H9 (cell line): ENCODE results near the gene TCF23. TPM values are rescaled to one million over a fixed set of nuclear protein-coding genes. Genes with fewer than 3 reads are reported as not detected.

ENCODE experiments used
- DNase-seq: peaks from one replicate; pipeline ENCODE4 v3.0.0-alpha.2; 2017
- H2AFZ ChIP-seq: one replicate; pipeline ENCODE4 v1.6.1; 2013; ENCODE audit warnings: mild to moderate bottlenecking, low read length, control low read depth, moderate library complexity
- H2AK5ac ChIP-seq: 2 replicates; pipeline ENCODE4 v1.6.1; 2013; ENCODE audit warnings: low read length, control low read depth, mixed read lengths; ENCODE audit not compliant: insufficient read length
- H2BK120ac ChIP-seq: one replicate; pipeline ENCODE4 v1.6.1; 2013; ENCODE audit warnings: low read depth, mild to moderate bottlenecking, low read length, control low read depth, inconsistent platforms; ENCODE audit not compliant: poor library complexity, severe bottlenecking
- H2BK12ac ChIP-seq: 2 replicates; pipeline ENCODE4 v1.6.1; 2013; ENCODE audit warnings: low read length, control low read depth, mixed read lengths, low read depth; ENCODE audit not compliant: insufficient read length
- H2BK15ac ChIP-seq: 2 replicates; pipeline ENCODE4 v1.6.1; 2013; ENCODE audit warnings: low read depth, low read length, control low read depth
- H2BK20ac ChIP-seq: one replicate; pipeline ENCODE4 v1.6.1; 2013; ENCODE audit warnings: low read depth, mild to moderate bottlenecking, low read length, control low read depth, inconsistent platforms; ENCODE audit not compliant: poor library complexity, severe bottlenecking
- H2BK5ac ChIP-seq: 2 replicates; pipeline ENCODE4 v1.6.1; 2013; ENCODE audit warnings: low read length, control low read depth, mixed read lengths; ENCODE audit not compliant: insufficient read length
- H3K14ac ChIP-seq: 2 replicates; pipeline ENCODE4 v1.6.1; 2013; ENCODE audit warnings: low read length, control low read depth; ENCODE audit not compliant: insufficient read depth
- H3K18ac ChIP-seq: 2 replicates; pipeline ENCODE4 v1.6.1; 2013; ENCODE audit warnings: low read depth, mild to moderate bottlenecking, mixed read lengths, low read length, control low read depth; ENCODE audit not compliant: insufficient read length
- H3K23ac ChIP-seq: 2 replicates; pipeline ENCODE4 v1.6.1; 2013; ENCODE audit warnings: low read length, control low read depth, mixed read lengths, low read depth; ENCODE audit not compliant: insufficient read length
- H3K23me2 ChIP-seq: 2 replicates; pipeline ENCODE4 v1.6.1; 2013; ENCODE audit warnings: low read depth, mild to moderate bottlenecking, mixed read lengths, low read length, control low read depth; ENCODE audit not compliant: insufficient read length, poor library complexity, severe bottlenecking
- H3K27ac ChIP-seq: 2 replicates; pipeline ENCODE4 v1.5.1; 2013; ENCODE audit warnings: low read length, control low read depth, mixed read lengths, low read depth; ENCODE audit not compliant: insufficient read length
- H3K27me3 ChIP-seq: 2 replicates; pipeline ENCODE4 v1.6.1; 2013; ENCODE audit warnings: low read length, control low read depth, inconsistent platforms; ENCODE audit not compliant: insufficient read depth
- H3K4ac ChIP-seq: 2 replicates; pipeline ENCODE4 v1.6.1; 2013; ENCODE audit warnings: low read depth, mild to moderate bottlenecking, control low read depth, inconsistent platforms, low read length, moderate library complexity
- H3K4me1 ChIP-seq: 2 replicates; pipeline ENCODE4 v1.6.1; 2013; ENCODE audit warnings: low read length, control low read depth, inconsistent platforms; ENCODE audit not compliant: insufficient read depth
- H3K4me2 ChIP-seq: 2 replicates; pipeline ENCODE4 v1.6.1; 2013; ENCODE audit warnings: low read length, control low read depth, mixed read lengths; ENCODE audit not compliant: insufficient read length, insufficient read depth
- H3K56ac ChIP-seq: 2 replicates; pipeline ENCODE4 v1.6.1; 2013; ENCODE audit warnings: low read depth, mild to moderate bottlenecking, mixed read lengths, low read length, control low read depth; ENCODE audit not compliant: insufficient read length
- H3K79me1 ChIP-seq: 2 replicates; pipeline ENCODE4 v1.6.1; 2013; ENCODE audit warnings: low read depth, mild to moderate bottlenecking, moderate library complexity, low read length, control low read depth, inconsistent platforms; ENCODE audit not compliant: insufficient read depth, poor library complexity, severe bottlenecking
- H3K79me2 ChIP-seq: 2 replicates; pipeline ENCODE4 v1.6.1; 2013; ENCODE audit warnings: low read length, control low read depth, inconsistent platforms; ENCODE audit not compliant: insufficient read depth
- H3K9ac ChIP-seq: 2 replicates; pipeline ENCODE4 v1.6.1; 2013; ENCODE audit warnings: low read length, control low read depth, mixed read lengths; ENCODE audit not compliant: insufficient read length; ENCODE audit errors: extremely low read depth
- H3K9me3 ChIP-seq: one replicate; pipeline ENCODE4 v1.6.1; 2013; ENCODE audit warnings: low read depth, low read length, inconsistent platforms; ENCODE audit not compliant: control insufficient read depth
- H3T11ph ChIP-seq: one replicate; pipeline ENCODE4 v1.6.1; 2013; ENCODE audit warnings: mild to moderate bottlenecking, low read length, control low read depth, inconsistent platforms
- H4K20me1 ChIP-seq: one replicate; pipeline ENCODE4 v1.6.1; 2013; ENCODE audit not compliant: control insufficient read depth, insufficient read length, insufficient read depth
- H4K5ac ChIP-seq: 2 replicates; pipeline ENCODE4 v1.6.1; 2013; ENCODE audit warnings: low read depth, mild to moderate bottlenecking, mixed read lengths, low read length, control low read depth; ENCODE audit not compliant: insufficient read length
- H4K8ac ChIP-seq: replicated peaks from 2 replicates; pipeline ENCODE4 v1.6.1; 2013; ENCODE audit warnings: low read length, control low read depth, mixed read lengths, low read depth; ENCODE audit not compliant: insufficient read length
- H4K91ac ChIP-seq: 2 replicates; pipeline ENCODE4 v1.6.1; 2013; ENCODE audit warnings: low read depth, mild to moderate bottlenecking, moderate library complexity, mixed read lengths, low read length, control low read depth; ENCODE audit not compliant: insufficient read length
- H3K27ac Mint-ChIP-seq, 3 experiments: 2 replicates in 2 of 3; 3 replicates in 1 of 3; pipeline ENCODE4 v1.8.0; 2020 to 2021; ENCODE audit warnings: mixed read lengths in 3 of 3, mild to moderate bottlenecking in 1 of 3, moderate library complexity in 1 of 3
- H3K27me3 Mint-ChIP-seq: 2 replicates; pipeline ENCODE4 v1.8.0; 2021; ENCODE audit warnings: low read depth, mild to moderate bottlenecking, moderate library complexity, mixed read lengths
- H3K36me3 Mint-ChIP-seq, 3 experiments: 2 replicates in 2 of 3; 3 replicates in 1 of 3; pipeline ENCODE4 v1.8.0; 2020 to 2021; ENCODE audit warnings: low read depth in 3 of 3, mixed read lengths in 3 of 3; ENCODE audit not compliant: insufficient read depth in 1 of 3
- H3K4me1 Mint-ChIP-seq, 2 experiments: 2 replicates each; pipeline ENCODE4 v1.8.0; 2020; ENCODE audit warnings: mixed read lengths in 2 of 2
- H3K4me3 Mint-ChIP-seq, 2 experiments: 2 replicates in 1 of 2; 3 replicates in 1 of 2; pipeline ENCODE4 v1.8.0; 2020 to 2021; ENCODE audit warnings: mild to moderate bottlenecking in 2 of 2, mixed read lengths in 2 of 2, moderate library complexity in 1 of 2
- H3K9me3 Mint-ChIP-seq, 2 experiments: 2 replicates in 1 of 2; 3 replicates in 1 of 2; pipeline ENCODE4 v1.8.0; 2020; ENCODE audit warnings: mild to moderate bottlenecking in 2 of 2, mixed read lengths in 2 of 2, moderate library complexity in 1 of 2
- WGBS: extraction: QIAGEN DNeasy Blood & Tissue Kit; methylation state at CpG from one replicate; pipeline ENCODE4 v1.1.7; 2013; ENCODE audit warnings: missing lambda C conversion rate, low lambda C conversion rate, mixed read lengths; ENCODE audit not compliant: insufficient read length; ENCODE audit errors: extremely low coverage; 5-methylcytosine and 5-hydroxymethylcytosine counted together
- total RNA-seq: library from RNA; stranded (reverse); gene quantifications from 2 replicates; pipeline ENCODE4 v1.2.1, GENCODE V29; 2021
- TF ChIP-seq, protein P1 (sequence below): fragments of 200-600 bp; sonication (generic); conservative IDR thresholded peaks from 3 replicates; pipeline ENCODE4 v1.8.0; 2021; ENCODE audit warnings: antibody characterized with exemption, mild to moderate bottlenecking

The TCF23 gene
- total RNA-seq, 1 experiment from 2014 or later = not detected

DNA sequence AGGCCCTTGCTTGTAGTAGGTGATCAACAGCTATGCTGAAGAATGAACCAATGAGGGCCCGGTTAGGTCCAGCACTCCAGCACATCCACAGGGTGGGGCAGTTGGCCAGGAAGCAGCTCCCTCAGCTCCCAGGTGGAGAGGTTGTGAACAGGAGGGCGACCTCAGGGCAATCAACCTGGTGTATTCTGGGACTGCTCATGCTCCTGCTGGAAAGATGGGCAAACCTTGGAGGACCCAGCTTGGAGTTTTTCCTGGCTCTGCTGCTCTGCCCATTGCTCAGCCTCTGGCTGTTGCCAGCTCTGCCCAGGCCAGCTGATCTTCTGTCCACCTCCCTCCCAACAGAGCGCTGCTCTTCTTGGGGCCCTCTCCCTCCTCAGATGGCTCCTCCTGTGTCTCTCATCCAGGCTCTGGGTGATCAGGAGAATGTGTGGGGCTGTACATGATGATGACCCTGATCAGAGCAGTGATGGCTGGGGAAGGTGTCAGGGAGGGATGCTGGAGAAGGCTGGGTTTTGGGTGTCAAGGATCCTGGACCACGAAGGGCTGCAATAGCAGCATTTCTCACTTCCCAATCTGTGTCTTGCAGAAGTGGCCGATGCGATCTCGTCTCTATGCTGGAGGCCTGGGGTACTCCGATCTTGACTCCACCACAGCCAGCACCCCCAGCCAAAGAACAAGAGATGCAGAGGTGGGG is 3.4 kb downstream of the TCF23 start:
- Histone ChIP-seq H3K18ac (no peak overlapping the region), H3K79me2 (no peaks in the 10 kb centered on the region), H3K27me3 (no peaks in the 10 kb centered on the region), H3K23me2 (no peaks in the 10 kb centered on the region), H3T11ph (no peak overlapping the region), H3K56ac (no peak overlapping the region), H3K9me3 (no peaks in the 10 kb centered on the region), H2BK15ac (no peak overlapping the region), H2BK120ac (no peak overlapping the region), H4K8ac (no peak overlapping the region), H4K20me1 (no peaks in the 10 kb centered on the region), H2AFZ (no peak overlapping the region), H3K4me2 (no peak overlapping the region), H3K79me1 (no peaks in the 10 kb centered on the region), H4K5ac (no peak overlapping the region), H3K27ac (no peak overlapping the region), H2AK5ac (no peak overlapping the region), H3K4ac (no peak overlapping the region), H2BK5ac (no peak overlapping the region), H4K91ac (peak overlapping the region; percentile 72), H3K23ac (no peak overlapping the region), H2BK20ac (no peak overlapping the region), H3K14ac (no peak overlapping the region), H3K9ac (no peak overlapping the region), H2BK12ac (no peak overlapping the region), H3K4me1 (no peaks in the 10 kb centered on the region)
- H3K27ac Mint-ChIP-seq = peak overlapping the region in 1 of 3 experiments; percentile 33; a peak in 1 of 7 replicates
- TF ChIP-seq, protein P1, sequence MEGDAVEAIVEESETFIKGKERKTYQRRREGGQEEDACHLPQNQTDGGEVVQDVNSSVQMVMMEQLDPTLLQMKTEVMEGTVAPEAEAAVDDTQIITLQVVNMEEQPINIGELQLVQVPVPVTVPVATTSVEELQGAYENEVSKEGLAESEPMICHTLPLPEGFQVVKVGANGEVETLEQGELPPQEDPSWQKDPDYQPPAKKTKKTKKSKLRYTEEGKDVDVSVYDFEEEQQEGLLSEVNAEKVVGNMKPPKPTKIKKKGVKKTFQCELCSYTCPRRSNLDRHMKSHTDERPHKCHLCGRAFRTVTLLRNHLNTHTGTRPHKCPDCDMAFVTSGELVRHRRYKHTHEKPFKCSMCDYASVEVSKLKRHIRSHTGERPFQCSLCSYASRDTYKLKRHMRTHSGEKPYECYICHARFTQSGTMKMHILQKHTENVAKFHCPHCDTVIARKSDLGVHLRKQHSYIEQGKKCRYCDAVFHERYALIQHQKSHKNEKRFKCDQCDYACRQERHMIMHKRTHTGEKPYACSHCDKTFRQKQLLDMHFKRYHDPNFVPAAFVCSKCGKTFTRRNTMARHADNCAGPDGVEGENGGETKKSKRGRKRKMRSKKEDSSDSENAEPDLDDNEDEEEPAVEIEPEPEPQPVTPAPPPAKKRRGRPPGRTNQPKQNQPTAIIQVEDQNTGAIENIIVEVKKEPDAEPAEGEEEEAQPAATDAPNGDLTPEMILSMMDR = peak; percentile 36; the same call in 2 of the 3 replicates
- H3K9me3 Mint-ChIP-seq = peaks cover 0 to 2% of the 10 kb centered on the region in 2 experiments; a peak in 2 of 5 replicates
- H3K4me1 Mint-ChIP-seq = peaks cover 0 to 2% of the 10 kb centered on the region in 2 experiments; a peak in 1 of 4 replicates
- no peak overlapping the region for H3K4me3 Mint-ChIP-seq
- H3K27me3 Mint-ChIP-seq = peaks cover 2% of the 10 kb centered on the region; the same call in 1 of the 2 replicates
- no peaks in the 10 kb centered on the region for H3K36me3 Mint-ChIP-seq
- WGBS = no CpG with 5 or more reads among the region's 8 CpGs
- peak; percentile 65 for DNase-seq
